ENCODE data around the gene SLC16A6. TPM values are rescaled to one million over a fixed set of nuclear protein-coding genes. Genes with fewer than 3 reads are reported as not detected.

SLC16A6 gene
- total RNA-seq, 1 donor from 2014 or later, result not detected

GRCh38 chr17:68305142-68305541, 14.2 kb upstream of the SLC16A6 start:
- no peak for TF ChIP-seq CTCF (IDR thresholded peaks at IDR 0.05)
- no peaks in the 10 kb centered on the region for H3K4me1 ChIP-seq
- no peak overlapping the region for H3K4me3 ChIP-seq
- DNase-seq (ENCODE audit: low spot score in 2 of 2), result no peak
- no peak overlapping the region for H3K27ac ChIP-seq
- intact Hi-C loops (cut with DNase I), result no loop called here
- H3K36me3 ChIP-seq, result no peaks in the 10 kb centered on the region
- no peaks in the 10 kb centered on the region for H3K9me3 ChIP-seq
- H3K27me3 ChIP-seq, result no peaks in the 10 kb centered on the region

GRCh38 chr17:68304706-68305105, 13.8 kb upstream of the SLC16A6 start:
- Histone ChIP-seq H3K4me3 (no peak overlapping the region), H3K36me3 (no peaks in the 10 kb centered on the region), H3K4me1 (no peaks in the 10 kb centered on the region), H3K9me3 (no peaks in the 10 kb centered on the region), H3K27me3 (no peaks in the 10 kb centered on the region), H3K27ac (no peak overlapping the region)
- TF ChIP-seq CTCF (IDR thresholded peaks at IDR 0.05), result no peak
- intact Hi-C loops (cut with DNase I), result no loop called here
- DNase-seq (ENCODE audit: low spot score in 2 of 2), result no peak

DNA sequence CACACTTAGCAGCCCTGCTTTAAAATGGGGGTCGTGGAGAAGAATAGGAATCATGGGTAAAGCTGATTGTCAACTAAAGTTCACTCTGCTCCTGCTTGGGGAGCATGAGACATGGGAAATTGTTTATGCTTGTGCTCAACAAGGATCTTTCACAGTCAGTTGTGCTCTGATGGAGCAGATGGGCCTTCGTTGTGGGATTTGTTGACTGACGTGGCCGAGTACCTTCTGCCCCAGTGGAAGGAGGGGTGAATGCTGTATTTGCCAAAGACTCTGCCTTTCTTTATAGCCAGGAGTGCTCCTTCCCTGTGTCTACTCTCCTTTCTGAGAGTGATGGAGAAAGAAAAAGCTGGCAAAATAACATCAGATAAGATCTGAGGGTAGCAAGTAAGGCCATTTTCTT, 11.7 kb upstream of the SLC16A6 start:
- Histone ChIP-seq H3K9me3 (no peaks in the 10 kb centered on the region), H3K36me3 (no peaks in the 10 kb centered on the region), H3K27me3 (no peaks in the 10 kb centered on the region), H3K27ac (no peak overlapping the region), H3K4me3 (no peak overlapping the region), H3K4me1 (no peaks in the 10 kb centered on the region)
- intact Hi-C loops (cut with DNase I), result no loop called here
- no peak for TF ChIP-seq CTCF (IDR thresholded peaks at IDR 0.05)
- DNase-seq (ENCODE audit: low spot score in 2 of 2), result no peak

DNA sequence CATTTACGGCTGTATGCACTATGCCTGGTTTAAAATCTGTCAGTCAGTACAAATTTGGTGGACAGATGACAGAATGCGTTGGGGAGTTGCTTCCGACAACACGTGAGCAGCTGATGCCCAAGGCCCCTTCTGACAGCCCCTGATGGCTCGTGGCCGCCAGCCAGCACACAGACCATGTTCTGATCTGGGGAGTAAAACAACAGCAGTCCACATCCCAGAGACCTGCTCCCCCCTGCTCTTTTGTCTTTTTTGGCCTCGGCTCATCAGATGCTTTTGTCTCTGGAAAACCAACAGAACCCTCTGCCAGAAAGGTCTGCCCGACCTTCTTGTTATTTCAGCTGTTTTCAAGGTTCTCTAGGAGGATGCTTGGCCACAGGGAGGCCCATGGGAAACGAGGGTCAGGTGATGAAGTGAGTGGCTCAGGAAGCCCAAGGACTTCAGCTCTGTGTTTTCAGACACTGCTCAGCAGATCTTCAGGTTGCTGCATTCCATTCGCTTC, 11.2 kb upstream of the SLC16A6 start:
- H3K27me3 ChIP-seq, result no peaks in the 10 kb centered on the region
- H3K27ac ChIP-seq, result no peak overlapping the region
- TF ChIP-seq CTCF (IDR thresholded peaks at IDR 0.05), result no peak
- no peaks in the 10 kb centered on the region for H3K9me3 ChIP-seq
- H3K36me3 ChIP-seq, result no peaks in the 10 kb centered on the region
- intact Hi-C loops (cut with DNase I), result no loop called here
- no peaks in the 10 kb centered on the region for H3K4me1 ChIP-seq
- no peak overlapping the region for H3K4me3 ChIP-seq
- no peak for DNase-seq (ENCODE audit: low spot score in 2 of 2)

DNA sequence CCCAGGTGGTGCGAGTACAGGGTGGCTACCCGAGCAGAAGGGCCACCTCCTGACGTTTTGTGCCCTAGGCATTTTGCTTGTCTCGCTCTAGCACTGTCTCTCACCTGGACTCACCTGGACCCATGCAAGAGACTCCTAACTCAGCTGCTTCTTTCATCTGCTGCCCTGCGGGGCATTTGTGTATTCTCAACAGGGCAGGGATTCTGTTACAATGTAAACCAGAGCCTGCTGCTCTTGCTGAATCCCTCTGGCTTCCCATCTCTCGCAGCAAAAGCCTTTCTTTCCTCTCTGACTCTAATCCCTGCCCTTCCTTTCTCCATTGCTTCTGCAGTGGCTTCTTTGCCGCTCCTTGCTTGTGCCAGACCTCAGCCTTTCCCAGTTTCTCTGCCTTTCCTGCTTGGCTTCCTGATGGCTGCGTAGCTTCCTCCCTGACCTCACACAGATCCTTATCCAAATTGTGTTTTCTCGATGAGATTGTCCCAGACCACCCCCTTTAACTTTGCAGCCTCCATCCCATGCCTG, 10.6 kb upstream of the SLC16A6 start:
- Histone ChIP-seq H3K4me1 (no peaks in the 10 kb centered on the region), H3K27me3 (no peaks in the 10 kb centered on the region), H3K36me3 (no peaks in the 10 kb centered on the region), H3K27ac (no peak overlapping the region), H3K4me3 (no peak overlapping the region), H3K9me3 (no peaks in the 10 kb centered on the region)
- intact Hi-C loops (cut with DNase I), result no loop called here
- TF ChIP-seq CTCF (IDR thresholded peaks at IDR 0.05), result no peak
- no peak for DNase-seq (ENCODE audit: low spot score in 2 of 2)

GRCh38 chr17:68299817-68300216, 8.9 kb upstream of the SLC16A6 start:
- H3K27ac ChIP-seq, result no peak overlapping the region
- H3K4me1 ChIP-seq, result no peaks in the 10 kb centered on the region
- no peaks in the 10 kb centered on the region for H3K9me3 ChIP-seq
- DNase-seq (ENCODE audit: low spot score in 2 of 2), result no peak
- TF ChIP-seq CTCF (IDR thresholded peaks at IDR 0.05), result no peak
- intact Hi-C loops (cut with DNase I), result no loop called here
- H3K27me3 ChIP-seq, result no peaks in the 10 kb centered on the region
- no peak overlapping the region for H3K4me3 ChIP-seq
- no peaks in the 10 kb centered on the region for H3K36me3 ChIP-seq
